Endodermal cell (in vitro differentiated cells): ENCODE measurements around the gene EYS. TPM values are rescaled to one million over a fixed set of nuclear protein-coding genes. Genes with fewer than 3 reads are reported as not detected.

Experiments
- DNase-seq: peaks from one replicate; pipeline ENCODE4 v3.0.0-alpha.2; 2017
- H3K27ac ChIP-seq: 2 replicates; pipeline ENCODE4 v1.5.1; 2013; ENCODE audit warnings: mild to moderate bottlenecking, low read depth, low read length, moderate library complexity
- H3K27me3 ChIP-seq: 2 replicates; pipeline ENCODE4 v1.6.1; 2013; ENCODE audit warnings: mild to moderate bottlenecking, low read length, moderate library complexity; ENCODE audit not compliant: insufficient read depth, control insufficient read depth, poor library complexity, severe bottlenecking
- H3K36me3 ChIP-seq: 2 replicates; pipeline ENCODE4 v1.7.0; 2013; ENCODE audit warnings: mild to moderate bottlenecking, low read length, moderate library complexity; ENCODE audit not compliant: control insufficient read depth, insufficient read depth
- H3K4me1 ChIP-seq: one replicate; pipeline ENCODE4 v1.7.0; 2013; ENCODE audit warnings: low read length; ENCODE audit not compliant: control insufficient read depth, insufficient read depth
- H3K4me3 ChIP-seq: 2 replicates; pipeline ENCODE4 v1.5.1; 2013; ENCODE audit warnings: mild to moderate bottlenecking, low read length, moderate library complexity
- H3K9ac ChIP-seq: 2 replicates; pipeline ENCODE4 v1.6.1; 2013; ENCODE audit warnings: mild to moderate bottlenecking, low read length, moderate library complexity; ENCODE audit not compliant: poor library complexity, severe bottlenecking; ENCODE audit errors: extremely low read depth
- H3K9me3 ChIP-seq: 2 replicates; pipeline ENCODE4 v1.6.1; 2013; ENCODE audit warnings: mild to moderate bottlenecking, low read length, moderate library complexity; ENCODE audit not compliant: control insufficient read depth
- H3K27ac Mint-ChIP-seq: 2 replicates; pipeline ENCODE4 v1.8.0; 2020; ENCODE audit warnings: mixed read lengths
- H3K27me3 Mint-ChIP-seq: 2 replicates; pipeline ENCODE4 v1.8.0; 2021; ENCODE audit warnings: mild to moderate bottlenecking, mixed read lengths; ENCODE audit not compliant: insufficient read depth
- H3K36me3 Mint-ChIP-seq: 2 replicates; pipeline ENCODE4 v1.8.0; 2020; ENCODE audit warnings: low read depth, mixed read lengths
- H3K4me1 Mint-ChIP-seq: 2 replicates; pipeline ENCODE4 v1.8.0; 2020; ENCODE audit warnings: mixed read lengths
- H3K4me3 Mint-ChIP-seq: 2 replicates; pipeline ENCODE4 v1.8.0; 2020; ENCODE audit warnings: mild to moderate bottlenecking, moderate library complexity, mixed read lengths
- H3K9me3 Mint-ChIP-seq: 2 replicates; pipeline ENCODE4 v1.8.0; 2020; ENCODE audit warnings: mild to moderate bottlenecking, mixed read lengths
- CTCF ChIP-seq: fragments of 200-600 bp; sonication (generic); conservative IDR thresholded peaks from 2 replicates; pipeline ENCODE4 v1.5.0; 2021; ENCODE audit warnings: antibody characterized with exemption, mild to moderate bottlenecking
- WGBS, 2 experiments: methylation state at CpG; one replicate each; pipeline versions ENCODE4 v1.1.5 to v1.1.7; 2013; ENCODE audit warnings: missing lambda C conversion rate in 2 of 2, mixed read lengths in 1 of 2; ENCODE audit not compliant: insufficient coverage in 1 of 2, insufficient read length in 1 of 2; 5-methylcytosine and 5-hydroxymethylcytosine counted together
- total RNA-seq, 2 donors: library from RNA; stranded (reverse); fragmentation: NEBNext Ultra II Directional in 1 of 2; extraction: Animal tissue kit (Norgen Biotek cat#: 25700) in 1 of 2; gene quantifications; 2 replicates in 1 of 2; 3 replicates in 1 of 2; pipeline ENCODE4 v1.2.1, GENCODE V29; 2021

EYS gene
- total RNA-seq, 2 donors from 2014 or later = 0.31 to 0.70 TPM

GRCh38 chr6:65709099-65709830, 2.2 kb upstream of the EYS start:
- H3K36me3 Mint-ChIP-seq = no peaks in the 10 kb centered on the region
- H3K27me3 Mint-ChIP-seq = no peaks in the 10 kb centered on the region
- no peaks in the 10 kb centered on the region for H3K27me3 ChIP-seq
- no peak overlapping the region for H3K27ac ChIP-seq
- H3K36me3 ChIP-seq = no peaks in the 10 kb centered on the region
- H3K9me3 Mint-ChIP-seq = no peaks in the 10 kb centered on the region
- no peaks in the 10 kb centered on the region for H3K4me1 Mint-ChIP-seq
- no peak overlapping the region for H3K4me3 ChIP-seq
- 95 to 96% methylated on average over 2 to 5 of the region's 5 CpGs for WGBS, 2 experiments
- DNase-seq = no peak
- no peaks in the 10 kb centered on the region for H3K9me3 ChIP-seq
- TF ChIP-seq CTCF = no peak
- no peak overlapping the region for H3K27ac Mint-ChIP-seq
- no peak overlapping the region for H3K9ac ChIP-seq
- H3K4me3 Mint-ChIP-seq = no peak overlapping the region
- H3K4me1 ChIP-seq = no peaks in the 10 kb centered on the region

- no peaks in the 10 kb centered on the region for H3K9me3 ChIP-seq
- TF ChIP-seq CTCF = no peak
- Mint-ChIP-seq H3K9me3 (no peaks in the 10 kb centered on the region), H3K36me3 (no peaks in the 10 kb centered on the region), H3K4me1 (no peaks in the 10 kb centered on the region), H3K4me3 (no peak overlapping the region), H3K27me3 (no peaks in the 10 kb centered on the region), H3K27ac (no peak overlapping the region)
- no peak overlapping the region for H3K27ac ChIP-seq
- WGBS, 2 experiments = 100% methylated on average over 1 of the region's 1 CpG
- no peaks in the 10 kb centered on the region for H3K27me3 ChIP-seq
- H3K9ac ChIP-seq = no peak overlapping the region
- DNase-seq = no peak
- H3K4me3 ChIP-seq = no peak overlapping the region
- no peaks in the 10 kb centered on the region for H3K36me3 ChIP-seq
- no peaks in the 10 kb centered on the region for H3K4me1 ChIP-seq
Measured at GRCh38 chr6:65708162-65708561, 1.1 kb upstream of the EYS start.

GRCh38 chr6:65706436-65706835, 590 bp downstream of the EYS start:
- Histone ChIP-seq H3K4me3 (no peak overlapping the region), H3K4me1 (no peaks in the 10 kb centered on the region), H3K9me3 (no peaks in the 10 kb centered on the region), H3K27ac (no peak overlapping the region), H3K27me3 (no peaks in the 10 kb centered on the region), H3K9ac (no peak overlapping the region), H3K36me3 (no peaks in the 10 kb centered on the region)
- 82% methylated on average over 3 of the region's 3 CpGs; no CpG with 5 or more reads in 1 of the 2 experiments for WGBS, 2 experiments
- Mint-ChIP-seq H3K9me3 (no peaks in the 10 kb centered on the region), H3K27me3 (no peaks in the 10 kb centered on the region), H3K4me3 (no peak overlapping the region), H3K36me3 (no peaks in the 10 kb centered on the region), H3K4me1 (no peaks in the 10 kb centered on the region), H3K27ac (no peak overlapping the region)
- no peak for TF ChIP-seq CTCF
- DNase-seq = no peak
